GM21723 (cell line): ENCODE results near the gene FNBP1.
"Not testable (repeated sequence)": the region's sequence is repeated elsewhere in the genome, so short reads cannot be mapped to it uniquely, and the experiment has no call there.

ENCODE experiments used
- ATAC-seq: cut with Tn5 transposase; IDR thresholded peaks from one replicate; pipeline ENCODE4 v1.9.1; 2021; ENCODE audit warnings: mild to moderate bottlenecking, moderate library complexity; ENCODE audit not compliant: unreplicated experiment

The FNBP1 gene

GRCh38 chr9:129899620-129900019 is 143.4 kb downstream of the FNBP1 start:
- no peak for ATAC-seq

DNA sequence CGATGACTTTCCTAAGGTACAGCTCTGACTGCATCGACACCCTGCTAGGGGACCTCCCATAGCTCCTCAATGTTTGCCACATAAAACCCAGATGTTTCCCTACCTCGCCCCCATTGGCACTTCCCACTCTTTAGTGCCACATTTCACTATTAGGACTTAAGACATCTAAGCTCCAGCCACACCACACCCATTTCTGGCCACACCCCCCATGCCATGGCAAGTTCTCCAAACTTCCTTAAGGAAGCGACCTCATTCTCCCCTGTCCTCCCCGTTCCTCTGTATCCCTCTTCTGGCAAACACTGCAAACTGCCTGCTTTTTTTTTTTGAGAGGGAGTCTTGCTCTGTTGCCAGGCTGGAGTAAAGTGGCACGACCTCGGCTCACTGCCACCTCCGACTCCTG is 144.8 kb downstream of the FNBP1 start:
- no peak for ATAC-seq

- ATAC-seq: no peak
These were observed 145.7 kb downstream of the FNBP1 start for GRCh38 chr9:129897263-129897662.

- ATAC-seq: no peak
These were observed 147.4 kb downstream of the FNBP1 start for GRCh38 chr9:129895376-129896268.

GRCh38 chr9:129894120-129894823 is 148.7 kb downstream of the FNBP1 start:
- ATAC-seq: no peak

- ATAC-seq: no peak
These were observed 151.4 kb downstream of the FNBP1 start for GRCh38 chr9:129891569-129891968.

DNA sequence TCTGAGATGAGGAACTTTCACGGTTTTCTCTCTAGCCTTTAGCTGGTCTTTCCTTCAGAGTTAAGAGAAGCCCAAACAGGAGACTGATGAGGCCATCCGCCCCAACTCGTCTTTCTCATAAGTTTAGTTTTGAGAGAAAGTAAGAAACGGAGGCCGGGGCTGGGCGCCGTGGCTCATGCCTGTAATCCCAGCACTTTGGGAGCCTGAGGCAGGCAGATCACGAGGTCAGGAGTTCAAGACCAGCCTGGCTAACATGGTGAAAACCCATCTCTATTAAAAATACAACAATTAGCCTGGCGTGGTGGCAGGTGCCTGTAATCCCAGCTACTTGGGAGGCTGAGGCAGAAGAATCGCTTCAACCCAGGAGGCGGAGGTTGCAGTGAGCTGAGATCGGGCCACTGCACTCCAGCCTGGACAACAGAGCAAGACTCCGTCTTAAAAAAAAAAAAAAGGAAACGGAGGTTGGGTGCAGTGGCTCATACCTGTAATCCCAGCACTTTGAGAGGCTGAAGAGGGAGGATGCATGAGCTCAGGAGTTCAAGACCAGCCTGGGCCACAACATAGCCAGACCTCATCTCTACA is 152.2 kb downstream of the FNBP1 start:
- not testable (repeated sequence) for ATAC-seq

DNA sequence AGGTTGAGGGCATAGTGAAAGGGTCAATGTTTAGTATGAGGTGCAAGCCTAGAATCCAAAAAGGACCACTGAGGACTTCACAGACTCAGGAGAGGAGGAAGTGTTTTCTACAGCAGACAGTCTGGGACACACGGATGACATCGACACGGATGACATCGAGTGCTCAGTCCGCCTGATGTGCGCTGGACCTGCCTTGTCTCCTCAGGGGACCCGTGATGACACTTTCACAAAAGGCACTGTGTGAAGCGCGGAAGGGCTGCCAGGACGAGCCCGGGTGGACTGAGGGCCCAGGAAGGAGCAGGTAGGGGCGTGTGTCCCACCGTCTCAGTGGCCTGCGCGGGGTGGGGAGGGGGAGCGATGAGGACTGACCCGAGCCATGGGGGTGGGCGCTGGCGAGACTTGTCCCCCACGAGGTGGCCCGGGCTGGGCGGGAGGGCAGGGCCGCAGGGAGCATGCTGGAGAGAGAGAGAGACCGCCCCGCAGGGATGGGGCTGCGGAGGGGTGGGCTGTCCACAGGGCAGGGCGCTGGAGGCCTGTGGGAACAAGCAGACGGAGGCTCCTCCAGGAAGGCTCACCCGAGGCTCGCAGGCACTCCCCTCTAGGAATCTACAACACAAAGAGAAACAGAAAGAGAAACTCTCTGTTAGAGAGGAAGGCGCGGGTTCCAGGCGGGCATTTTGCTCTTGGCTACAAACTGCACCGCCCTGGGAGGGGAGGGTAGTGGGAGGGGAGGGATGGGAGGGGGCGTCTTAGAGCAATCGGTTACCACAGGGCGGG is 152.9 kb downstream of the FNBP1 start:
- no peak for ATAC-seq

DNA sequence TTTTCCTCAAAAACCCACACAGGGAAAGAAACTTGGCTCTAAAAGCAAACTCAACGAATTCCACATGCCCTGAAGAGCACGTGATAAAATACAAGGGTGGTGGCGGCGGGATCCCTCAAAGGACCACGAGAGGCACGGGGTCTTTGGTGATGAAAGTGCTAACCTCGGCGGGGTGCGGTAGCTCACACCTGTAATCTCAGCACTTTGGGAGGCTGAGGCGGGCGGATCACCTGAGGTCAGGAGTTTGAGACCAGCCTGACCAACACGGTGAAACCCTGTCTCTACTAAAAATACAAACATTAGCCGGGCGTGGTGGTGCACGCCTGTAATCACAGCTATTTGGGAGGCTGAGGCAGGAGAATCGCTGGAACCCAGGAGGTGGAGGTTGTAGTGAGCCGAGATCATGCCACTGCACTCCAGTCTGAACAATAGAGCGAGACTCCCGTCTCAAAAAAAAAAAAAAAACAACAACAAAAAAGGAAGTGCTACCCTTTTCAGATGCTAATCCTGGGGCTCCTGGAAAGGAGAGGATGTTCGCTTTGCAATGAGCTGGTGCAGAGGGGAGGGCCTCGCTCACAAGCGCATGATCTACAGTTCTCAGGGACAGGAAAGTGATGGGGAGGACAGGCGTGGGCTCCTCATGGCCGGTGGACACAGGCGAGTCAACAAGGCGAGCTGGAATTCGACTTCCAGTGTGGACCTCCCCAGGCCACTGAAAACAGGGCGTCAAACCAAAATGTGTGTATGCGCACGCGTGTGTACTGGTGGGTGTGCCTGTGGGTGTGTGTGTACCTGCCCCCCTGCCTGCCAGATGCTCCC is 153.7 kb downstream of the FNBP1 start:
- no peak for ATAC-seq

GRCh38 chr9:129888293-129889121 is 154.5 kb downstream of the FNBP1 start:
- peak; percentile 54 for ATAC-seq

- ATAC-seq: no peak
These were observed 155.4 kb downstream of the FNBP1 start for GRCh38 chr9:129887334-129888292.

GRCh38 chr9:129886226-129887174 is 156.5 kb downstream of the FNBP1 start:
- no peak for ATAC-seq

DNA sequence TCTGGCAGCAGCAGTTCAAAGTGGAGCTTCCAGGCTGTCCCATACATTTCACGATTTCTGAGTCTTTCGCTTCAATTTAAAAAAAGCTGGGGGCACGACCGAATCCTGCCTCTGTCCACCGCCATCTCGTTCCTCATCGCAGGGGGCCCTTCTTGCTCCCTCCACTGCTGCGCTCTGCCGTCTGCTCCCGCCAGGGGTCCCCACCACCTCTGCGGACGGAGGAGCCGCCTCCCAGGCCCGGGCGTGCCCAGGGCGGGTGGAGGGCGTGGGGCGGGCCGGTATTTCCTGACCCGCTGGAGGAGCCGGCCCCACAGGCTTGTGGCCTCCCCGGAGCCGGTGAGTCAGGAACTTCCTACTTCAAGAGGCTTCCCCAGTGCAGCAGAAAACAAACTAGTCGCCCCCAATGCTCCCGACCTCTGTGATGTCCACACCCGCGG is 157.3 kb downstream of the FNBP1 start:
- ATAC-seq: peak; percentile 30

GRCh38 chr9:129885018-129885669 is 157.8 kb downstream of the FNBP1 start:
- ATAC-seq: no peak

- peak; percentile 46 for ATAC-seq
These were observed 158.6 kb downstream of the FNBP1 start for GRCh38 chr9:129884220-129885017.
